Ectodermal cell (in vitro differentiated cells): ENCODE results near the gene WBP1. TPM values are rescaled to one million over a fixed set of nuclear protein-coding genes. Genes with fewer than 3 reads are reported as not detected.

Experiments
- H3K27ac ChIP-seq: 2 replicates; pipeline ENCODE4 v1.7.0; 2013; ENCODE audit warnings: mild to moderate bottlenecking, low read depth, low read length; ENCODE audit not compliant: insufficient read depth, poor library complexity, severe bottlenecking
- H3K27me3 ChIP-seq: 2 replicates; pipeline ENCODE4 v1.7.0; 2013; ENCODE audit warnings: mild to moderate bottlenecking, low read length; ENCODE audit not compliant: insufficient read depth, control insufficient read depth, poor library complexity, severe bottlenecking
- H3K36me3 ChIP-seq: one replicate; pipeline ENCODE4 v1.7.0; 2013; ENCODE audit warnings: low read length; ENCODE audit not compliant: control insufficient read depth, insufficient read depth
- H3K4me1 ChIP-seq: one replicate; pipeline ENCODE4 v1.7.0; 2013; ENCODE audit warnings: low read length; ENCODE audit not compliant: control insufficient read depth, insufficient read depth
- H3K4me3 ChIP-seq: 2 replicates; pipeline ENCODE4 v1.7.0; 2013; ENCODE audit warnings: low read depth, low read length, control low read depth; ENCODE audit not compliant: insufficient read depth
- H3K9me3 ChIP-seq: 2 replicates; pipeline ENCODE4 v1.7.0; 2013; ENCODE audit warnings: mild to moderate bottlenecking, low read length, moderate library complexity; ENCODE audit not compliant: control insufficient read depth
- WGBS, 2 experiments: methylation state at CpG; one replicate each; pipeline ENCODE4 v1.1.7; 2013; ENCODE audit warnings: missing lambda C conversion rate in 2 of 2; 5-methylcytosine and 5-hydroxymethylcytosine counted together
- polyA plus RNA-seq, 4 experiments: library from polyadenylated mRNA; stranded (reverse); fragments of 50-300 nt; gene quantifications; one replicate each; pipeline ENCODE4 v1.2.3, GENCODE V29; 2013

The WBP1 gene
- polyA plus RNA-seq (2013, experiment 1 of 4): 133 TPM
- 133 TPM for polyA plus RNA-seq (2013, experiment 2 of 4)
- 112 TPM for polyA plus RNA-seq (2013, experiment 3 of 4)
- polyA plus RNA-seq (2013, experiment 4 of 4): 131 TPM

GRCh38 chr2:74458132-74458937 is at the start of gene WBP1:
WBP1 (plus strand) TSS chr2:74458438; CDS start chr2:74458603, 165 bp downstream.
- peak within 1 kb of the TSS; percentile 94 for H3K27ac ChIP-seq
- H3K27me3 ChIP-seq: no peaks in the 10 kb centered on the region
- peaks cover 8% of the 10 kb centered on the region for H3K36me3 ChIP-seq
- H3K9me3 ChIP-seq: no peaks in the 10 kb centered on the region
- peak within 1 kb of the TSS; percentile 96 for H3K4me3 ChIP-seq
- peaks cover 12% of the 10 kb centered on the region for H3K4me1 ChIP-seq
- WGBS, 2 experiments: 0% methylated on average over 38 of the region's 38 CpGs

GRCh38 chr2:74413001-74413698 is 45.1 kb upstream of the WBP1 start:
- Histone ChIP-seq H3K27me3 (no peaks in the 10 kb centered on the region), H3K27ac (no peak overlapping the region), H3K9me3 (no peaks in the 10 kb centered on the region), H3K36me3 (no peaks in the 10 kb centered on the region), H3K4me1 (no peaks in the 10 kb centered on the region), H3K4me3 (no peak overlapping the region)
- WGBS, 2 experiments: 89 to 93% methylated on average over 8 of the region's 8 CpGs

DNA sequence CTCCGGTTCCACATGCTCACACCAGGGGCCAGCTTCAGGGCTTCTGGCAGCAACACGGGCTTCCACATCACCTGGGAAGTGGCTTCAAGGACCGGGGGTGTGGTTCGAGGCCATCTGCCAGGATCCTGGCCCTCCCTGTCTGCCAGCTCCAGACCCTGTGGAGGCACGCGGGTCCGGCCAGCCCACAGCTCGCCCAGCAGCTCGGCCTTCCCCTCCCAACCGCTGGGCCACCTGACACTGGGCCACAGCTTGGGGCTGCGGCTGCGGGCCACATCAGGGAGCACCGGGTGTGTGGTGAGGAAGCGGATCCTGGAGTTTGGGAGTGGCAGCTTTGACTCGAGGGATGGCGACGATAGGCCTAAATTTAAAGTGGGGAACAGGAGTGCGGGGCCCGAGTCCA is 43.8 kb upstream of the WBP1 start:
- WGBS, 2 experiments: 92 to 93% methylated on average over 19 of the region's 19 CpGs
- H3K9me3 ChIP-seq: no peaks in the 10 kb centered on the region
- H3K27ac ChIP-seq: no peak overlapping the region
- no peak overlapping the region for H3K4me3 ChIP-seq
- no peaks in the 10 kb centered on the region for H3K27me3 ChIP-seq
- no peaks in the 10 kb centered on the region for H3K4me1 ChIP-seq
- H3K36me3 ChIP-seq: no peaks in the 10 kb centered on the region

DNA sequence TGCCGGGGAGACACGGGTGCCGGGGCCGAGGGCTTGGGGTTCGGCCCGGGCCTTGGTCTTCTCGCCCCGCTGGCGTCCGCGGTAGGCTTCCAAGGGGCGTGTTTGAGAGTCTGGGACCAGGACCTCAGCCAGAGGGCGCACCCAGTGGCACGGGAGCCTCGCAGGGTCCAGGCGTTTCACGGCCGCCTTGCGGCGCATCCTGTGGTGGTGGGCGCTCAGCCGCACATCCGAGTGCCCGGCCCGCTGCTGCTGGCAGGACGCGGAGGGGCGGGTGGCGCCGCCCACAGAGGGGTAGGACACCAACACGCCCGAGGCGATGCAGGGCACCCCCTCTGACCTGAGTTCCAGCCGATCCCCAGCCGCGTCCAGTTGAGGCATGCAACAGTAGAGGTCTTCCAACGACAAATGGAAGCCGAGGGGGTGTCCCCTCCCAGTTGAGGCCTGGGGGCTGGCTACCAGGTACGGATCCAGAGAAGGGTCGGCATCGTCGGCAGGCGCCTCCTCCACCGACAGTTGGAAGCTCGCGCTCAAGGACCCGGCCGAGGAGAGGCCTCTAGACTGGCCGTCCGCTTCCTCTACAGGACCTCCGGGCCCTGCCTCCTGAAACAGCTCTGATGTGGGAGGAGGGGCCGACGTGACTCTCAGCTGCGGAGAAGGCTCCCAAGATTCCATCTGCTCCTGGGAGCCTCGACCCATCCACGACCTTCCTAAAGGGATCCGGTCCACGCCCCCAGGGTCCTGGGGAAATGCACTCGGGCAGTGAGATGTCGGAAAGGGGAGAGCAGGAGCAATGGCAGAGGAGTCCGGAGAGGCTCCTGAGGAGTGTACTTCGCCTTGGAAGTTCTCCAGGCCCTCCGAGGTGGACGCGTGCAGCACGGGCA is 43.1 kb upstream of the WBP1 start:
- no peaks in the 10 kb centered on the region for H3K4me1 ChIP-seq
- no peaks in the 10 kb centered on the region for H3K36me3 ChIP-seq
- no peak overlapping the region for H3K27ac ChIP-seq
- no peaks in the 10 kb centered on the region for H3K9me3 ChIP-seq
- no peak overlapping the region for H3K4me3 ChIP-seq
- H3K27me3 ChIP-seq: no peaks in the 10 kb centered on the region
- WGBS, 2 experiments: 86 to 89% methylated on average over 66 of the region's 66 CpGs

DNA sequence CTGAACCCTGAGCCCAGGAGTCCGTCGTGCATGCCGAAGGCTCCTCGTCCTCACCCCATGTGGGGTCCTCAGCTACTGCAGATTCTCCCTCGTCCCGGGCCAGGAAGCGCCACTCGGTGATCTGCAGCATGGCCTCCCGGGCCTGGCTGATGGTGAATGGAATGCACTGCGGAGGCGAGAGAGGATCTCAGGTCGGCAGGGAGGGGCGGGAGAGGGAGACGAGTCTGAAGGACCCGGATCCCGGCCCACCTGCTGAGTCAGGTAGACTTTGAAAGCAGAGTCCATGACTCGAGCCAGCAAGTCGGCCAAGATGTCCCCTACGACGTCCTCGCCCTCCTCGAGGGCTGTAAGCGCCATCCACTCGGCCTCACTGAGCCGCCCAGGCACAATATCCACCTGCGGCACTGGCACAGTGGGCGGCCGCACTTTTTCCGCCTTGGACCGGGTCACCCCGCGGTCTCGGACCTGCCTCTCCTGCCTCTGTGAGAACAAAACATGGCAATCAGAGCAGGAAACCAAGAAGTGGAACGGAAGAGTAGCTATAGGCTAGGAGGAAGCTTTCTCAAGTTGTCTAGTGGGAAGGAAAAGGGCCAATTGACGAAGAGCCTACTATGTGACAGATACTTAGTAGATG is 42.4 kb upstream of the WBP1 start:
- Histone ChIP-seq H3K4me1 (no peaks in the 10 kb centered on the region), H3K4me3 (no peak overlapping the region), H3K9me3 (no peaks in the 10 kb centered on the region), H3K27me3 (peaks cover 5% of the 10 kb centered on the region), H3K36me3 (no peaks in the 10 kb centered on the region), H3K27ac (no peak overlapping the region)
- WGBS, 2 experiments: 90% methylated on average over 34 to 35 of the region's 35 CpGs

GRCh38 chr2:74416778-74417177 is 41.5 kb upstream of the WBP1 start:
- Histone ChIP-seq H3K27me3 (peaks cover 5% of the 10 kb centered on the region), H3K27ac (no peak overlapping the region), H3K4me1 (peaks cover 3% of the 10 kb centered on the region), H3K4me3 (no peak overlapping the region), H3K36me3 (no peaks in the 10 kb centered on the region), H3K9me3 (no peaks in the 10 kb centered on the region)
- WGBS, 2 experiments: 71 to 76% methylated on average over 3 of the region's 3 CpGs

DNA sequence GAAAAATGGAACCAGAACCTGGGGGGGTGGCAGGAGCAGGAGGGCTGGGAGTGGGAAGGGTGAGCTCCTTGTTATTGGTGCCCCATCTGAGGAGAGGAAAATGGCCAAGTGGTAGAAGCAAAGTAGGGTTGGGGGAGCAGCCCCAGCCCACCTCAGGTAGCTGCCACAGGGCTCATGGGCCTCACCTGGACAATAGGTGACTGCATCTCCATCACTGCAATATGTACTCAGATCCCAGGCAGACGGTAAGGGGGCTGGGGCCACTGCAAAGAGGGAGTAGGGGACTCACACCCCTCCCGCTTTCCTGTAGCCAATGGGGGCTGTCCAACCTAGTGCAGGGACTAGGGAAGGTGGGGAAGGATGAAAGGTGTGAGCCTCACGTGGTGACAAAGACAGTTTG is 41.0 kb upstream of the WBP1 start:
- H3K36me3 ChIP-seq: no peaks in the 10 kb centered on the region
- H3K4me1 ChIP-seq: peaks cover 3% of the 10 kb centered on the region
- no peak overlapping the region for H3K27ac ChIP-seq
- H3K27me3 ChIP-seq: peaks cover 5% of the 10 kb centered on the region
- H3K9me3 ChIP-seq: no peaks in the 10 kb centered on the region
- 77 to 82% methylated on average over 3 of the region's 3 CpGs for WGBS, 2 experiments
- H3K4me3 ChIP-seq: no peak overlapping the region

GRCh38 chr2:74417763-74418162 is 40.5 kb upstream of the WBP1 start:
- no peak overlapping the region for H3K4me3 ChIP-seq
- H3K4me1 ChIP-seq: peaks cover 4% of the 10 kb centered on the region
- H3K9me3 ChIP-seq: no peaks in the 10 kb centered on the region
- H3K27me3 ChIP-seq: peaks cover 5% of the 10 kb centered on the region
- 86% methylated on average over 5 of the region's 6 CpGs for WGBS, 2 experiments
- H3K36me3 ChIP-seq: no peaks in the 10 kb centered on the region
- no peak overlapping the region for H3K27ac ChIP-seq

DNA sequence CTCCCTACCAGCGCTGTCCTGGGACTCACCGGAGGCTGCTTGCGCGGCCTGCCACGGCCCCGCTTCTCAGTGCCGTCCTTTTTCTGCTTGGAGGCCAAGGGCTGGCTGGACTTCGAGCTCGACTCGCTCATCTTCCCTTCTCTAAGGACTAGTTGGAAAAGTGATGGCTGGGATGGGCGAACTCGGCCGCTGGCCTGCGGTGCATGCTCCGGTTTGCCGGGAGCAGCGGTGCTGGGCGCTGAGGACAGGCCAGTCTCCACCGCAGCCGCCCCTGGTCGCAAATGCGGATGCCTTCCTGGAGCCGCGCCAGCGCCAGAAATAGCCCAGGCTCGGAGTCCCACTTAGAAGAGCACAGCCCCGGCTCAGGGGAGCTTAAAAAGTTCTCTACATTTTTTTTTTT is 39.9 kb upstream of the WBP1 start:
- H3K27ac ChIP-seq: no peak overlapping the region
- 93 to 94% methylated on average over 27 of the region's 27 CpGs for WGBS, 2 experiments
- no peaks in the 10 kb centered on the region for H3K36me3 ChIP-seq
- H3K4me3 ChIP-seq: no peak overlapping the region
- H3K9me3 ChIP-seq: no peaks in the 10 kb centered on the region
- peaks cover 5% of the 10 kb centered on the region for H3K27me3 ChIP-seq
- peaks cover 5% of the 10 kb centered on the region for H3K4me1 ChIP-seq
